A549 (cell line): ENCODE results near the gene PLEKHA5.

ENCODE experiments used
- CHD2 ChIP-seq: fragments of 150-350 bp; IDR thresholded peaks from 2 replicates; pipeline ENCODE4 v1.6.1; 2014; ENCODE audit warnings: low read length; ENCODE audit not compliant: partially characterized antibody
- CHD4 ChIP-seq: fragments of 200-600 bp; sonication (generic); IDR thresholded peaks from 2 replicates; pipeline ENCODE4 v1.6.1; 2016; ENCODE audit warnings: antibody characterized with exemption, mild to moderate bottlenecking, borderline replicate concordance
- EHF ChIP-seq: fragments of 250-450 bp; sonication (Bioruptor Pico); IDR thresholded peaks from 2 replicates; pipeline ENCODE4 v1.5.0; 2020; ENCODE audit warnings: mild to moderate bottlenecking
- EP300 ChIP-seq, 2 experiments: fragments of >200 bp; sonication (Bioruptor Twin); formaldehyde crosslinking; IDR thresholded peaks; 2 replicates in 1 of 2; 3 replicates in 1 of 2; pipeline ENCODE4 v1.6.1; 2016 to 2017
- HDAC2 ChIP-seq: fragments of 200-600 bp; sonication (generic); IDR thresholded peaks from 2 replicates; pipeline ENCODE4 v1.6.1; 2016
- MYC ChIP-seq: IDR thresholded peaks from 2 replicates; pipeline ENCODE4 v1.6.1; 2012; ENCODE audit warnings: mild to moderate bottlenecking, inconsistent platforms, low read length, improper control_type of control experiment, borderline replicate concordance
- PHF8 ChIP-seq: fragments of 200-600 bp; sonication (generic); IDR thresholded peaks from 2 replicates; pipeline ENCODE4 v1.6.1; 2016; ENCODE audit warnings: low read depth, mild to moderate bottlenecking, antibody characterized with exemption, moderate library complexity, borderline replicate concordance
- POLR2A ChIP-seq: IDR thresholded peaks from 2 replicates; pipeline ENCODE4 v1.6.1; 2012; ENCODE audit warnings: mild to moderate bottlenecking, low read length
- SMC3 ChIP-seq: fragments of >200 bp; sonication (Bioruptor Twin); formaldehyde crosslinking; IDR thresholded peaks from 3 replicates; pipeline ENCODE4 v1.6.1; 2018; ENCODE audit warnings: inconsistent platforms
- TF ChIP-seq, protein P1 (sequence below): fragments of >200 bp; sonication (Bioruptor Twin); formaldehyde crosslinking; IDR thresholded peaks from 3 replicates; pipeline ENCODE4 v1.5.1; 2016
- TF ChIP-seq, protein P2 (sequence below): fragments of >200 bp; sonication (Bioruptor Twin); formaldehyde crosslinking; IDR thresholded peaks from 2 replicates; pipeline ENCODE4 v1.6.1; 2016
- TF ChIP-seq, protein P3 (sequence below): IDR thresholded peaks from 2 replicates; pipeline ENCODE4 v1.6.1; 2012

DNA sequence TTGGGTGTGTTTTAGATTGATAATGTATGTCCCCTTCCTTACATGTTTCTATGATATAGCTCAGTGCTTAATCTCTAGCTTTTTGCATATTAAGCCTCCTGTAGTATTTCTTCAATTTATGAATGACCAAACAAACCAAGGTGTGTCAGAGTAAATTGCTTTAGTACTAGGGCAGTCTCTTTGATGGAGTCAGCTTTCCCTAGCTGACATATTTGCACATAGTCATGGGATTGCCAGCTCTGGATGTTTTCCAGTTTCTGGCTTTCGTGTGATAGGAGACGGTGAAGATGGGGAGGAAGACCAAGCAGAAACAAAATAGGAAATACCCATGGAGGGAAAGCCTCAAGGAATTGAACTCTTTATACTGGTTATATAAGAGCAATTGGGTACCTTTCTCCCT, 148.9 kb downstream of the PLEKHA5 start:
- TF ChIP-seq EP300 (IDR thresholded peaks at IDR 0.05) (no peak), HDAC2 (no peak), EHF (CRISPR knock-in tag) (no peak), PHF8 (no peak), CHD2 (no peak), CHD4 (no peak), MYC (no peak), POLR2A (no peak), SMC3 (no peak)
- TF ChIP-seq, protein P1, sequence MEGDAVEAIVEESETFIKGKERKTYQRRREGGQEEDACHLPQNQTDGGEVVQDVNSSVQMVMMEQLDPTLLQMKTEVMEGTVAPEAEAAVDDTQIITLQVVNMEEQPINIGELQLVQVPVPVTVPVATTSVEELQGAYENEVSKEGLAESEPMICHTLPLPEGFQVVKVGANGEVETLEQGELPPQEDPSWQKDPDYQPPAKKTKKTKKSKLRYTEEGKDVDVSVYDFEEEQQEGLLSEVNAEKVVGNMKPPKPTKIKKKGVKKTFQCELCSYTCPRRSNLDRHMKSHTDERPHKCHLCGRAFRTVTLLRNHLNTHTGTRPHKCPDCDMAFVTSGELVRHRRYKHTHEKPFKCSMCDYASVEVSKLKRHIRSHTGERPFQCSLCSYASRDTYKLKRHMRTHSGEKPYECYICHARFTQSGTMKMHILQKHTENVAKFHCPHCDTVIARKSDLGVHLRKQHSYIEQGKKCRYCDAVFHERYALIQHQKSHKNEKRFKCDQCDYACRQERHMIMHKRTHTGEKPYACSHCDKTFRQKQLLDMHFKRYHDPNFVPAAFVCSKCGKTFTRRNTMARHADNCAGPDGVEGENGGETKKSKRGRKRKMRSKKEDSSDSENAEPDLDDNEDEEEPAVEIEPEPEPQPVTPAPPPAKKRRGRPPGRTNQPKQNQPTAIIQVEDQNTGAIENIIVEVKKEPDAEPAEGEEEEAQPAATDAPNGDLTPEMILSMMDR = no peak
- TF ChIP-seq, protein P2, sequence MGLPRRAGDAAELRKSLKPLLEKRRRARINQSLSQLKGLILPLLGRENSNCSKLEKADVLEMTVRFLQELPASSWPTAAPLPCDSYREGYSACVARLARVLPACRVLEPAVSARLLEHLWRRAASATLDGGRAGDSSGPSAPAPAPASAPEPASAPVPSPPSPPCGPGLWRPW = no peak
- TF ChIP-seq, protein P3, sequence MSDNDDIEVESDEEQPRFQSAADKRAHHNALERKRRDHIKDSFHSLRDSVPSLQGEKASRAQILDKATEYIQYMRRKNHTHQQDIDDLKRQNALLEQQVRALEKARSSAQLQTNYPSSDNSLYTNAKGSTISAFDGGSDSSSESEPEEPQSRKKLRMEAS = no peak
